Measurements from ENCODE around the gene NUTM2F.
"Not testable (repeated sequence)": the region's sequence is repeated elsewhere in the genome, so short reads cannot be mapped to it uniquely, and the experiment has no call there.

The NUTM2F gene

DNA sequence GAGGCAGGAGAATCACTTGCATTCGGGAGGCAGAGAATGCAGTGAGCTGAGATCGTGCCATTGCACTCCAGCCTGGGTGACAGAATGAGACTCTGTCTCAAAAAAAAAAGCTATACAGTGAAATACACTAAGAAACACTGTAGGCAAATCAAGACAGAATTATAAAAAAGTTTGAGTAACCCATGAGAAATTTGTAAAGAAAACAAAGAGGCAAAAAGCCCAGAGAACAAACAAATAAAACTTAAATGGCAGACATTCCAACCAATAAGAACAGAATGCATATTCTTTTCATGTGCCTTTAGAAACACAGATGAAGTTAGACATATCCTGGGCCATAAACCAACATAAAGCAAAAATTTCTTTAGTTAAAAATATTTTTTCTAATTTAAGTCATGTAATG, 38.8 kb downstream of the NUTM2F start:
- DNase-seq (ENCODE audit: low read depth), result peak; percentile 41
- TF ChIP-seq, protein P1, sequence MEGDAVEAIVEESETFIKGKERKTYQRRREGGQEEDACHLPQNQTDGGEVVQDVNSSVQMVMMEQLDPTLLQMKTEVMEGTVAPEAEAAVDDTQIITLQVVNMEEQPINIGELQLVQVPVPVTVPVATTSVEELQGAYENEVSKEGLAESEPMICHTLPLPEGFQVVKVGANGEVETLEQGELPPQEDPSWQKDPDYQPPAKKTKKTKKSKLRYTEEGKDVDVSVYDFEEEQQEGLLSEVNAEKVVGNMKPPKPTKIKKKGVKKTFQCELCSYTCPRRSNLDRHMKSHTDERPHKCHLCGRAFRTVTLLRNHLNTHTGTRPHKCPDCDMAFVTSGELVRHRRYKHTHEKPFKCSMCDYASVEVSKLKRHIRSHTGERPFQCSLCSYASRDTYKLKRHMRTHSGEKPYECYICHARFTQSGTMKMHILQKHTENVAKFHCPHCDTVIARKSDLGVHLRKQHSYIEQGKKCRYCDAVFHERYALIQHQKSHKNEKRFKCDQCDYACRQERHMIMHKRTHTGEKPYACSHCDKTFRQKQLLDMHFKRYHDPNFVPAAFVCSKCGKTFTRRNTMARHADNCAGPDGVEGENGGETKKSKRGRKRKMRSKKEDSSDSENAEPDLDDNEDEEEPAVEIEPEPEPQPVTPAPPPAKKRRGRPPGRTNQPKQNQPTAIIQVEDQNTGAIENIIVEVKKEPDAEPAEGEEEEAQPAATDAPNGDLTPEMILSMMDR (IDR thresholded peaks at IDR 0.05; ENCODE audit: control insufficient read depth, extremely low read depth, insufficient read depth), result no peak
- no peak overlapping the region for H3K4me3 ChIP-seq (ENCODE audit: low read depth, low read length)

DNA sequence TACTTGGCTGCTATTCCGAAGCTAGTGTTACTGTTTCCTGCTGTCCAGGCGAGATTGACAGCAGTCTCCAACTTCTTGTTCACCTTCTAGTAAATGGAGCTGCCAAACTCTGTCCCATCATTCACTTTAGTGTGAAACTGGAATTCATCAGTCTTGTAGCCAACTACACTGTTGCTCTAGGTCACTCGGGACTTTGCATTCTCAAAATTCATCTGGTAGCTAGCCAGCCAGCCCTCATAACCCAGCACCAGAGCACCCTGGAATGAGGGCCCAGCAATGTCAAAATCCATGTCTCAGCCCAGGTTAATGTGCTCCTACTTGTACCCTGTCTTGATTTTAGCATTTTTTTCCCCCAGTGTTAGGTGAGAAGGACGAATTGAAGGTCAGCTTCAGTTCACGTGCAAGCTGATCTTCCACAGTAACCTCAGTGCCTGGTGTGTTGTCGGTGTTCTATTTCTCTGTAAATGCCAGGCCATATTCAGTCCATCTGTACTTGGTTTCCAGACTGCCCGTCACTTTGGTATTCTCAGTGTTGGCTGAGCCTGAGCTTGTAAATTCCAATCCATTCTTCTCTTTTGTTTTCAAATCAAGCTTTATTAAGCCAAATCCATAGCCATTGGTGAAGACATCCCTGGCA, 40.4 kb downstream of the NUTM2F start:
- DNase-seq (ENCODE audit: low read depth), result no peak
- H3K4me3 ChIP-seq (ENCODE audit: low read depth, low read length), result no peak overlapping the region
- TF ChIP-seq, protein P1 (IDR thresholded peaks at IDR 0.05; ENCODE audit: control insufficient read depth, extremely low read depth, insufficient read depth), result no peak

DNA sequence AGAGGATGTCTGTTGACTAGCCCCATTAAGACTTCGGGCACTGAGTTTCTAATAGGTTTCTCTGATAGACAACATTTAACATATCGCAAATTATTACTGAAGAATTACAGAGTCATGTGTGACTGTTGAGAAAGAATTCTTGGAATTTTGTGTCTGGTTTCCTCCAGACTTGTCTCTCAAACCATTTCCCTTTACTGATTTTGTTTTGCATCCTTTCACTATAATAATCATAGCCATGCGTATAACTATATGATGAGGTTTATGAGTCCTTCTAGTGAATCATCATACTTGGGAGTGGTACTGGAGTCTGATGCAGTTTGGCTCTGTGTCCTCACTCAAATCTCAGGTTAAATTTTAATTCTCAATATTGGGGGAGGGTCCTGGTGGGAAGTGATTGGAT, 42.3 kb downstream of the NUTM2F start:
- TF ChIP-seq, protein P1 (IDR thresholded peaks at IDR 0.05; ENCODE audit: control insufficient read depth, extremely low read depth, insufficient read depth), result no peak
- DNase-seq (ENCODE audit: low read depth), result no peak

DNA sequence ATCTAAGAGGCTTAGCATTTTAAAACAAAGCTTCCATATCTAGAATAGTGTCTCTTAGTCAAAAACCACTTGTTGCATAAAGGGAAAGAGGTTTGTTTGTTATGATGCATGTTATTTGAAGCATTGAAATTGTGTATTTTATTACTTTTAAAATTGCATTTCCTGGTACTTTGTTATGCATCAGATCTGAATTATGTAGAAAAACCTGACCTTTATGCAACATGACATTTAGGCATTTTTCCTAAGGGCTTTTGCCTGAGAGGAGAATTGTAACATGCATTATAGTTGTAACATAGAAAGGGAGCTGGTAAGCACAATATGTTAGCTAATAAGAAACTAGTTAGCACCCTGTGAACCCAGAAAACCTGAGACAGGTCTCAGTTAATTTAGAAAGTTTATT, 47.3 kb downstream of the NUTM2F start:
- H3K4me3 ChIP-seq (ENCODE audit: low read depth, low read length), result no peak overlapping the region
- DNase-seq (ENCODE audit: low read depth), result no peak
- TF ChIP-seq, protein P1 (IDR thresholded peaks at IDR 0.05; ENCODE audit: control insufficient read depth, extremely low read depth, insufficient read depth), result no peak

More for the DNA sequence above, 42.3 kb downstream of the NUTM2F start:
- H3K4me3 ChIP-seq (ENCODE audit: low read depth, low read length), result no peak overlapping the region

DNA sequence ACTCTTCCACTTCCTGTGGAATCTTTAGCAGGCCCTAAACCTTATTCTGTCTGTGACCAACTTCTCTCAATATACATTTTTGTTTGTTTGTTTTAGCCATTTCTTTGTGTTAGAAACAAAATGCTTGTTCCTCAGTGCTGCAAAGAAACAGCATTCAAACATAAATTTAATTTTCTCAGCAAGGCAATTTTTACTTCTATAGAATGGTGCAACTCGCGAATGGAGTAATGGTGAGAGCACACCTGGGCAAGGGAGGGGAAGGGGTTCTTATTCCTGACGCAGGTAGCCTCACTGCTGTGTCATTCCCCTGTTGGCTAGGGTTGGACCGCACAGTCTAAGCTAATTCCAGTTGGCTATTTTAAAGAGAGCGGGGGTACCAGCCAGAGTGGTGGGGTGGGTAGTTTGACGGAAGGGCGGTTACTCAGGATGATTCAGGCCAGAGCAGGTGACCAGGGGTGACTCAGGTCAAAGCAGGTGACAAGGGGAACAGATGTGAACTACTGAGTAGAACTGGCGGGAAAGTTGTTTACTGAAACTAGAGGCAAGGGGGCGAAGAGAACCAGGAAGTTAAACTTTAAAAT, 47.9 kb downstream of the NUTM2F start:
- DNase-seq (ENCODE audit: low read depth), result no peak
- no peak overlapping the region for H3K4me3 ChIP-seq (ENCODE audit: low read depth, low read length)
- TF ChIP-seq, protein P1 (IDR thresholded peaks at IDR 0.05; ENCODE audit: control insufficient read depth, extremely low read depth, insufficient read depth), result no peak

DNA sequence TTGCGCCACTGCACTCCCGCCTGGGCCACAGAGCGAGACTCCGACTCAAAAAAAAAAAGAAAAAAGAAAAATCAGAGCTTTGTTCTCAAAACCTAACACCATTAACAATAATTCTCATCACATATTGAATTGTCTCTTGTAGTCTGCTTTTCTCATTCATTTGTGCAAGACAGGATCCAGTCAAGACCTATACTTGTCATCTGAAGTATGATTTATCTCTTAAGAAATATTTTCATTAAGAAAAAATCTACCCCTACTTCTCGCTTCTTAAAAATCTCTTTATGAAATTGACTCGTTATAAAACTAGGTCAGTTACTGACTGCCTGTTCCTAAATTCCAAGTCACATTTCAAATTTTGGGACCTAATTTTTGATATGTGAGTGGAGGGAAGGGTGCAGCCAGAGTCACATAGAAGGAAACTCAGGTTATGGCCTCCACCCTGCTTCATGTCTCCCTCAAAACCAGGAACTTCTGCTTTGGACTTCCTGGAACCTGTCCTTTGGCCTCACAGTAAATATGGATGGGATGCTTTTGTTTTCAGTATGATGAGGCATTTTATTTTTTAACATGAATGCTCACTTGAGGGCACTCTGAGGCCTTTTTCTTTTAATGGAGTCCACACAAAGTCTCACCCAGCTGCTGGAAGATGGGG, 50.4 kb downstream of the NUTM2F start:
- TF ChIP-seq, protein P1 (IDR thresholded peaks at IDR 0.05; ENCODE audit: control insufficient read depth, extremely low read depth, insufficient read depth), result no peak
- DNase-seq (ENCODE audit: low read depth), result no peak
- H3K4me3 ChIP-seq (ENCODE audit: low read depth, low read length), result no peak overlapping the region

DNA sequence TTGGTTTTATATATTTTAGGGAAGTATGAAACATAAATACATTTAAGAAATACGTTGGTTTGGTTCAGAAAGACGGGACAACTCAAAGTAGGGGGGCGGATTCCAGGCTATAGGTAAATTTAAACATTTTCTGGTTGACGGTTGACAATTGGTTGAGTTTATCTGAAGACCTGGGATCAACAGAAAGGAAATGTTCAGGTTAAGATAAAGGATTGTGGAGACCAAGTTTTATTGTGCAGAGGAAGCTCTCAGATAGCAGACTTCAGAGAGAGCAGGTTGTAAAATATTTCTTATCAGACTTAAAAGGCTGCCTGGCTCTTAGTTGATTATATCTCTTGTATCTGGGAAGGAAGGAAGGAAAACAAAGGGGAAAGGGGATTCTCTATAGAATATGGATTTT, 51.4 kb downstream of the NUTM2F start:
- not testable (repeated sequence) for DNase-seq (ENCODE audit: low read depth); H3K4me3 ChIP-seq (ENCODE audit: low read depth, low read length)

Data from LNCaP clone FGC (cell line).